GM21576 (cell line): Measurements from ENCODE around the gene RAB7A.

Experiments
- ATAC-seq: cut with Tn5 transposase; IDR thresholded peaks from one replicate; pipeline ENCODE4 v1.9.1; 2021; ENCODE audit warnings: mild to moderate bottlenecking, moderate library complexity; ENCODE audit not compliant: unreplicated experiment

The RAB7A gene

DNA sequence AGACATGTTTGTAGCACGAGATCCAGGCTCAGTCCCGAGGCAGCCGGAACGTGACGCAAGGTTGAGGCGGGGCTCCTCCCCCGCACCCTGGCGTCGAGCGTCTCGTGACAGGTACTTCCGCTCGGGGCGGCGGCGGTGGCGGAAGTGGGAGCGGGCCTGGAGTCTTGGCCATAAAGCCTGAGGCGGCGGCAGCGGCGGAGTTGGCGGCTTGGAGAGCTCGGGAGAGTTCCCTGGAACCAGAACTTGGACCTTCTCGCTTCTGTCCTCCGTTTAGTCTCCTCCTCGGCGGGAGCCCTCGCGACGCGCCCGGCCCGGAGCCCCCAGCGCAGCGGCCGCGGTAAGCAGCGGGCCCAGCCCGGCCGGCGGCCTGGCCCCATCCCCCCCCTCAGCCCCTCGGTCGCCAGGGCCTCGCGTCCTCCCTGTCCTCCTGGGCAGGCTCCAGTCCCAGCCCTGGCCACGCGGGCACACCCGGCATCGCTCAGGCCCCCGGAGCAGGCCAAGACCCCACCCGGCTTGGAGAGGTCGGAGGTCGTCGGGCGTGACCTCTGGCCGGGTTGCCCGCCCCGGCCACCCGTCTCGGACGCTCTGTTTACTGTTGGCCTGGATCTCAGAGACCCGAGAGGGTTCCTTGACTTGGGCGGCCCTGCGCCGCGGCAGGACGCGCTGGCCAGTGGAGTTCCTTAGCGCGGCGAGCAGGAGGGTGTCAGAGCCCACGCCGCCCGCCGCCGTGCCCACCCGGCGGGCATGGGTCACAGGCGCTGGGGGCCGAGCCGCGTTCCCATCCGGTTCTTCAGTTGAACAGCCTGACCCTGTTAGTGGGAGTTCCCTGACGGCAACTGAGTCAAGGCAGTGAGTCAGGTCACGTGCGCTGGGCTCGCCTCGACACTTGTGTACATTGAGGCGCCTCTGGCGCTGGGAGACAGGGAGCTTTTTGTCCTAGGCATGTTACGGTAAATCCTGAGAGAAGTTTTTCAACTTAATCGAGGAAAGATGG, at the start of gene RAB7A:
Gene RAB7A, plus strand, starts transcription at position 161 of the 994 bp plus-strand sequence. CDS start 69,185 bp downstream, outside the sequence.
- peak; percentile 88 for ATAC-seq

DNA sequence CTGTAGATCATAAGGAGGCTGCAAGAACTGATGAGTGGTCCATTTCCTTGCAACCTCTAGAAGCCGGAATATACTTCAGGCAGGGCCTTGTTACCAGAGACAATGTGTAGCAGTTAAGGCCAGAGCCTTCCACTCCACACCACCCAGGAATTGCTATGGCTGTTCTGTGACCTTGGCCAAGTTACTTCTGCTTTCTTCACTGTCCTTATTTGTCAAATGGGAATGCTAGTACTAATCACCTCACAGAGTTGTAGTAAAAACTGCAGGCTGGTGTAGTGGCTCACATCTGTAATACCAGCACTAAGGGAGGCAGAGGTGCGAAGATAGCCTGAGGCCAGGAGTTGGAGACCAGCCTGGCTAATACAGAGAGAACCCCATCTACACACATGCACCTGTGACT, 46.6 kb upstream of the RAB7A start:
- no peak for ATAC-seq

DNA sequence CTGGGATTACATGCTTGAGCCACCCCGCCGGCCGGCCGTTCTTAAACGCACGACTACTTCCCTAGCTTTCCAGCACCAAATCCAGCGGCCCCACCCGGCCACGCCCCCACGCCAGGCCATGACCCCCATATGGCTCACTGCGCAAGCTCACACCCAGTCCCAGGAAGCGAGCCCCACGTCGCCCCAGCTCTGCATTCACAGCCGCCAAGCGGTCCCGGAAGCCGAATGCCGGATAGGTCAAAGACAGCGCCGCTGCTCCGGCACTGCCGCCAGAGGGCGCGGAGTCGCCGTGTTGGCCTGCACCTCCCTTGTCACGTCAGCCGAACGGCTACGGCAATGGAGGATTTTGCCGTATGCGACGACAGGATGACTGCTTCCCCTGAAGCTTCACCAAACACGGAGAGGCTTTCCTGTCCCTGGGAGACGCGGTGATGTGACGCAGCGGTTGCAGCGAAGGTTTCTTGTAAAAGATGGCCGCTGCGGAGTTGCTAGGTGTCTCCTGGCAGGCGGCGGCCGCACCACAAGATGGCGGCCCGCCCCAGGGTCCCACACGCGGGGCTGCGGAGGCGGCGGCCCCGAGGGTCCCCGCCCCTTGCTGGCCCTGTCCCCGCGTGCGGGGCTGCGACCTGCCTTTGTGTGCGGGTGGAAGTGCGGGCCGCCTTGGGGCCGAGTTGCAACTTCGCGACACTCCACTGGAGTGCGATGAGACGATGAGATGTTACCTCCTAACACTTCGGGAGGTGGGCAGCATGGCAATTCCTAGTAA, 45.2 kb upstream of the RAB7A start:
- peak; percentile 90 for ATAC-seq

DNA sequence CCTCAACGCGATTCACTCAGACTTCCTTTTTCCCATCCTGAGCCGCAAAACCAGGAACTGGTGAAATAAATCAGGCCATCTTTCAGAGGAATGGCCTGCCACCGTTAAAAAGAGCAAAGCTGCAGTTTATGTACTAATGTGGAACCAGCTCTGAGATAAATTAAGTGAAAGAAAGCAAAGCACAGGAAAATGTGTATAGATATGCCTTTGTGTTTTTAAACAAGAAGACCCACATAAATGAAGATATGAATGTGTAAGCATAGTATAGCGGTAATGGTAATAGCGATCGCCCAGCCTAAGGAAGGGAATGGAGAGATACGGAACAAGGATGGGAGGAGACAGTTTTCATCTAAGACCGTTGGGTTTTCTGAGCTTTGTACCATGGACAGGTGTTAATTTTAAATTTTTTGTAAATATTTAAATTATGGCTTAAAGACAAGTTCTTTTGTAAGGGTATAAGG, 44.6 kb upstream of the RAB7A start:
- ATAC-seq = no peak

DNA sequence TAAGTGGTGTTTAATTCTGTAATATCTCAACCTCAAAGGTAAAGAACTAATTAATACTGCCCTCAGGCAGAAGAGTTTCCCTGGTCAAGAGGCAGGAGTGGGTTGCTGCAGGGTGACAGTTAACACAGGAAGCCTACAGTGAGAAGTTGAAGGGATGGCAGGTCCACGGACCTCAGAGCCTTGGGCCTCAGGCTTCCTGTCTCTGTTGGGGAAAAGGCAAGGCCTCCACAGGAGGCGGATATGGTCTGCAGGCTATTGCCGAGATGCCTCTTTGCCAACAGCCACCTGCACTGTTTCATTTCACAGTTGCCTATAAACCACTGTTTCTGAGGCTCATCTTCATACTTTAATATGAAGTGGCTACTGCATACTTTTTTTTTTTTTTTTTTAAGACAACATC, 42.0 kb upstream of the RAB7A start:
- ATAC-seq = no peak

DNA sequence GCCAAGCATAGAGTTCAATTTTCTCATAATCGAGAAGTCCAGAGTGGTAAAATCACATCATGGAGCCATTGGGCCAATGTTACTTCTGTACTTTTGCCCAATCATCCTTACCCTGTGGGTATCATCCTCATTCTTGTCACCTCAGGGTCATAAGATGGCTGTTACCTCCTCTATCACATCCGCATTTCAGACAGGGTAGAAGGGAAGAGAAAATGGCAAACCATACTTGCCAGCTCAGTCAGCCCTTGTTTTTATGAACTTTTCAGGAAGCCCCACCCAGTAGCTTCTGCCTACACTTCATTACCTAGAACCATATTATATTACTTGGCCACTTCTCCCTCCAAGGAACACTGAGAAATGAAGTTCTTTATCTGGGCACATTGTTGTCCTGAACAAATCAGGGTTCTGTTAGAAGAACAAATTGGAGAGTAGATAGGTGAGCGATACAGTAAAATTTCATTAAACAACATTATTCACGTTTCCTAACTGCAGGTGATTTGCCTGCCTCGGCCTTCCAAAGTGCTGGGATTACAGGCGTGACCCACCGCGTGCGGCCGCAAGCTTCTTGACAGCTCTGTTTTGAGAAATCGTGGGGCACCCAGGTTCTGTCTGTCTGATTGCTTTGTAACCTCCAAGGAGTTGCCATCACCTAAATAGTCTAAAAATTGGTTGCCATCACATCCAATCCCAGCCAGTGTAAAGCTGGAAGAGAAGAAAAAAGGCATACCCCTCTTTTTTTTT, 40.8 kb upstream of the RAB7A start:
- ATAC-seq = no peak

DNA sequence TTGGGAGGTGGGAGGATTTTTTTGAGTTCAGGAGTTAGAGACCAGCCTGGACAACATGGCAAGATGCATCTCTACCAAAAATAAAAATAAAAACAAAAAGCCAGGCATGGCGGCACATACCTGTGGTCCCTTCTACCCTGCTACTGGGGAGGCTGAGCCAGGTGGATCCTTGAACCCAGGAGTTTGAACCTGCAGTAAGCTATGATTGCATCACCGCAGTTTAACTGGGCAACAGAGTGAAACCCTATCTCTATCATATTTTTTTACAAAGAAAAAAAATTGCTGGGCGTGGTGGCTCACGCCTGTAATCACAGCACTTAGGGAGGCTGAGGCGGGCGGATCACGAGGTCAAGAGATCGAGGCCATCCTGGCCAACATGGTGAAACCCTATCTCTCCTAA, 39.5 kb upstream of the RAB7A start:
- ATAC-seq = no peak

DNA sequence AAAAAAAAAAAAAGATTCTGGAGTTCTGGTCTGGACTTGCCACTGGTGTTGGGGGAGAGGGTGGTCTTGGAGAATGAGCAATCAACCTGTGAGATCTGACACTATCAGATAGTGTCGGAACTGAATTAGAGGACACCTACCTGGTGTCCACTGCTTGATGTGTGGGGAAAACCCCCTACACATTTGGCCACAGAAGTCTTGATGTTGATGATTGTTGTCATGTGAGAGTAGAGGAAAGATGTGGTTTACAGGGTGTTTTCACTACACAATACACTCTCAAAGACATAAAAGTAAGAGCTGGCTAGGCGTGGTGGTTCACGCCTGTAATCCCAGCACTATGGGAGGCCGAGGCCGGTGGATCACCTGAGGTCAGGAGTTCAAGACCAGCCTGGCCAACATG, 36.9 kb upstream of the RAB7A start:
- ATAC-seq = no peak

DNA sequence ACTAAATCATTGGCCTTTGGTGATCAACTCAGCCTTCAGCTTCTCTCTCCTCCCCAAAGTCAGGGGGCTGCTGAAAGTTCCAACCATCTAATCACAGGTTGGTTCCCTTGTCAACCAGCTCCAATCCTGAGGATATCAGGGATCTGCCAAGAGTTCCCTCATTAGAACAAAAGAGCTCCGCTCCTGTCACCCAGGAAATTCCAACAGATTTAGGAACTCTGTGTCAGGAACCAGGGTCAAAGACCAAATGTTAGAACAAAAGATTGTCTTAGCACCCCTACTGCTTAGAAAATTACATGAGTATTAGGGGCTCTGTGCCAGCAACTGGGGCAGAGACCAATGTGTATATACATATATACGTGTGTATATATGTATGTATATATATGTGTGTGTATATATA, 32.3 kb upstream of the RAB7A start:
- ATAC-seq = no peak

DNA sequence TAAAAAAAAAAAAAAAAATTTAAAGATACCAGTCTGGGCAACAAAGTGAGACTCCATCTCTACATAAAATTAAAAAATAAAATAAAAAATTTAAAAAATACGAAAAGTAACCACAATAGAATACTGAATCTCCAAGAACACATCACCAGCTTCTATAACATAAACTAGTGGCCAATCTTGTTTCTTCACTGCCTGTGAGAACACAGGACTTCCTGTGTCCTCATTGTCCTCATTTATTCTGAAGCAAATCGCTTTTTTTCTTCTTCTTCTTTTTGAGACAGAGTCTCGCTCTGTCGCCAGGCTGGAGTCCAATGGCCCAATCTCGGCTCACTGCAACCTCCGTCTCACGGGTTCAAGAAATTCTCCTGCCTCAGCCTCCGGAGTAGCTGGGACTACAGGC, 28.6 kb upstream of the RAB7A start:
- no peak for ATAC-seq

DNA sequence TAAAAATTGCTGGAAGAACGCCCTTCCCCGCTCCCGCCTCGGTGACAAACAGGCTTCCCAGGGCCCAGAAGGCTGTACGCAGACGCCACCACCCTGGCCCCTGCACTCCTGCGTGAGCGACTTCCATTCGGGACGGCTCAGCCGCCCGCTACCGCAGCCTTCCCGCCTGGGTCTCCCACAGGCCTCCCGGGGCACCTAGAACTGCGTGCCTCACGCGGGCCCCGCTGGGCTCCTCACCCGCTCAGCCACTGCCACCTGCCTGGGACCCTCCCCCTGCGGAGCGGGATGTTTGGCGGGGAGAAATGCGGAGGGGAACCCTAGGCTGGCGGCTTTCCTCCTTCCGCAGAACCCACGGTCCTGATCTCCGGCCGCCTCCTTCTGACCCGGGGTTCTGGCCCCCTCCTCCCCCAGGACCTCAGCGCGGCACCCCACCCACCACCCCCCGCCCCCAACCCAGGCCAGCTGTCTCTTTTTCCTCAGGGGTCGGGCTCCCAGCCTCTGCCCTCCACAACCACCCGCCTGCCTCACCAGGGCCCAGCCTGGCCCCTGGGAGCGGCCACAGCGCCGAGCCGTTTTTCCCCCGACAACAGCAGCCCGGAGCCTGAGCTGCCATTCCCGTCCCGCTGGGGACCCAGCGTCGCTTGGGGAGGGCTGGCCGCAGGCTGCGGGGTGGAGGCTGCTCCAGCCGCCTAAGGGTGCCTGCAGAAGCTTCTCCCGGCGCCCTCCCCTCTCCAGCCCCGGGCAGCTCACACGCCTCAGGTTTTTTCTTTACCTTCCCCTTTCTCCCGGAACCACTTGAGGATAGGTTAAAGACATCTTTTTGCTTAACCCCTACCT, 27.6 kb upstream of the RAB7A start:
- ATAC-seq = no peak

DNA sequence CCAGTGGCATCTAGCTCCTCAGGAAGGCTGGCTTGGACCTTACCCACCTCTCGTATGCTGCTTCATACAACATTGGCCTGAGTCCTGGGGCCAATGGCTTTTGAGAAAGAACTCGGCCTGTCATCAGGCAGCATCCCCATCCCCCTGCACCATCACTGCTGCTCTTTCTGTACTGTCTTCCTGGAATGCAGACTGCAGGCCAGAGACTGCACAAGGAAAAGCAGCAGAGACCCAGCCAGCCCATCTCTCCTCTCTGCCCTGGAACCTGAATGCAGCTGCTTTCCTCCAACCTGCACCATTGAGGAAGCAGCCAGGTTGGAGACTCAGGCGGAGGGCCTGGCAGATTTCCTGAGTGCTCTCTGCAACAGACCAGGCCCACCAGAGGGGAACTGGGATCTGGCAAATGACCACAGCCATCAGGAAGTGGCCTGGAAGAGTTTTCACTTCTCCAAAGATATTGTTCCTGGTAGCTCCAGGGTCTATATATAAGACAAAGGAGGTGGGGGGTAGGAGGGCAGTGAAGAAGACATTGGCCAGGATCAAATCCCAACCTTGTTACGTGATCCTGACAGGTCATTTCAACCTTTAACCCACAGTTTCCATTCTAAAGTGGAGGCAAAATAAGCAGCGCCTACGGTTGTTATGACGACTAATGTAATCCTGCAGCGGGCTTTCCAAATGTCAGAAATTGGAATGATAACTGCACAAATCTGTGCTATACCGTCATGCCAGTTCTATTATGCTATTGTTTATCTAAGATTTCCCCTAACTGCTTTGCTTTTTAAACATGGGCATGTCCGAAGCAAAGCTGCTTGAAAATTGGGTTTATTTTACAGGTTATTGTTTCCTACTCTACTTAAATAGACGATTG, 24.4 kb upstream of the RAB7A start:
- no peak for ATAC-seq

DNA sequence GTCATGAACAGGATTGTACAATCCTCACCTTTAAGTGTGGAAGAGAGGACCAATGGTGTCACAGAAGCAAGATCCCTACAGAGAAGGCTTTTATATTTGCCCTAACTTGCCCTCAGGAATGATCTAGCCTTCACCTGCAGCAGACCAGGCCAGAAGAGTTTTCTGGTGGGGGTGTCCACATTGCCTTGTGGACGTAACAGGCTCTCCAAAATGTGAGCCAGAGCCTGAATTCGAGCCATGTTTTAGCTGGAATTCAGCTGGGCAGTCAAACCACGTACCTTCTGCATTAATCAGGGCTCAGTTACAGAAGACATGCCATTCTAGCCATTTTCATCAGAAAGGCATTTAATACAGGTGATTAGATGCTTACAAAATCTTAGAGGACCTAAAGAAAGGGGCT, 23.6 kb upstream of the RAB7A start:
- ATAC-seq = no peak

DNA sequence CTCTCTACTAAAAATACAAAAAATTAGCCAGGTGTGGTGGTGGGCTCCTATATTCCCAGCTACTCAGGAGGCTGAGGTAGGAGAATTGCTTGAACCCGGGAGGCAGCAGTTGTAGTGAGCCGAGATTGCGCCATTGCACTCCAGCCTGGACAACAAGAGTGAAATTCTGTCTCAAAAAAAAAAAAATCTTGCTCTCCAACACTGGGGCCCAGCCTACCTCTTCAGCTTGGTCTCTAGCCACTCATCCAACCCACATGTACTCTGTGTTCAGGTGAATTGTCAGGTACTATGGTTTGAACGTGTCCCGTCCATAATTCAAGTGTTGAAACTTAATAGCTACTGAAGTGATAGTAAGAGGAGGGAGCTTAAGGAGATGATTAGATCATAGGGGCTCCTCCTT, 22.4 kb upstream of the RAB7A start:
- no peak for ATAC-seq

DNA sequence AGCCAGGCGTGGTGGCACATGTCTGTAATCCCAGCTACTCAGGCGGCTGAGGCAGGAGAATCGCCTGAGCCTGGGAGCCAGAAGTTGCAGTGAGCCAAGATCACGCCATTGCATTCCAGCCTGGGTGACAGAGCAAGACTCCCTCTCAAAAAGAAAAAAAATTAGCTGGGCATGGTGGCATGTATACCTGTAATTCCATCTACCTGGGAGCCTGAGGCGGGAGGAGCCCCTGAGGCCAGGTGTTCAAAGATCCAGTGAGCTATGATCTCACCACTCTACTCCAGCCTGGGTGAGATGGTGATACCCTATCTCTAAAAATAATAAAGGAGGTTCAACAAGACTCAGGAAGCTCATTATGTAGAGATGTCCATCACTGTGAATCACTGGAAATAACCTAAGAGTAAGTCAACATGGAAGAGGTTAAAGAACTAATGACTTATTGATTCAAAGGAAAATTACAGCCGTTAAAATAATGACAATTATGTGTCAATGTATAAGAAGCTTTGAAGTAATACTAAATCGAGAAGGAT, 19.8 kb upstream of the RAB7A start:
- ATAC-seq = no peak

DNA sequence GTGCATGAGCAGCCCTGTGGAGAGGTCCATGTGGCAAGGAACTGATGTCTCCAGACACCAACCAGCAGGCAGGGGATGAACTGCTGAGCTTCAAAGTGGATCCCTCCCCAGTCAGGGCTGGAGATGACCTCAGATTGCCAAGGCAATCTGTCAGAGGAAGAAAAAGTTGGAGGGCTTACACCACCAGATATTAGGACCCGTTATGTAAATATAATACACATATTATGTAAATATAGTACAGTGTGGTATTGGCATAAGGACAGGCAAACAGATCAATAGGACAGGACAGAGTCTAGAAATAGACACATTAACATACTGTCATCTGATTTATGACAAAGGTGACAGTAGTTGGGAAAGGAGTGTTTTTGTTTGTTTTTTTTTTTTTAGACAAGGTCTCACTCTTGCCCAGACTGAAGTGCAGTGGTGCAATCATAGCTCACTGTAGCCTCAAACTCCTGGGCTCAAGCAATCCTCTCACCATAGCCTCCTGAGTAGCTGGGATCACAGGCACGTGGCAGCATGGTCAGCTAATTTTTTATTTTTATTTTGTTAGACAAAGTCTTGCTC, 18.0 kb upstream of the RAB7A start:
- no peak for ATAC-seq

DNA sequence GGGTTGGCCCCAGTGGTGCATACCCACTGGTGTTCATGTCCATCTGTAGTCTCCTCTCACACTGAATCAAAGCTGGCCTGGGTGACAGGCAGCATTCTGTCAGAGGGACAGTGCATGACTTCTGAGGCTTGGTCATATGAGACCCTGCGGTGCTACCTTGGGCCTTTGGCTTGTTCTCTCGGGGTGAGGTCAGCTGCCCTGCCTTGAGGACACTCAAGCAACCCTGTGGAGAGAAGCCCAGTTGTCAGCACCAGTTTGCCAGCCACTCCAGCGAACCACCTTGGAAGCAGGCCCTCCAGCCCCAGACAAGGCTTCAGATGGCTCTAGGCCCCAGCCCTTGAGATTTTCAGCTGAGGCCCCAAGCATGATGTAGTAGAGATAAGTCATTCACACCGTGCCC, 16.9 kb upstream of the RAB7A start:
- no peak for ATAC-seq

DNA sequence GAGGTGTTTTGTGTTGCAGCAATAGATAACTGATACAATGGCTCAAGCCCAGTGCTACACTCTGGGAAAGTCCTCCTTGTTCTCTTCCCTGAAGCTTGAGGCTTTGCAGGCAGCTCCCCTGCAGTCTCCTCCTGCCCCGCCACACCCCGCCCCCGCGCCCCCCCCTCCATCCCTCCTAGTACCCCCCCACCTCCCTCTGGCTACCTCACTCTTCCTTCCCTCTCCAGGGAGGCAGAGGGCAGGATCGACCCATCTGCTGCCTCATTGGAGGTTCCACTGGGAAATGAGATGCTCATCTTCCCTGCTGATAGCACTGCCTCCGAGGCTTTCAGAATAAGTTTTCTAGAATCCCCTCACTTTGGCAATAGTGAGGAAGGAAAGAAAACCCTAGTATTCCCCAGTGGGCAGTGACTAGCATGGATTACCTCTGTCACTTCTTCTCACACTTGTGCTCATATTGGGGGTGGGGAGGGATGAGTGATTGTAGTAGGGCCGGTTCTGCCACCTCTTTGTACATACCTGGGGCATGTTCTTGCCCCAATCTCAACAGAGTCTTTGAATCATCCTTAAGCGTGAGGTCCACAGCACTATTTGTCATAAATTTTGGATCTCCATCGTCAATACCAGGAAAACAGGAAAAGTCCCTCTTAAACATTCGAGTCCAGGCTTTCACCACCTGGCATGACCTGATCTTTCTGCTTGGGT, 16.3 kb upstream of the RAB7A start:
- ATAC-seq = no peak
